Stimulated activated CD8-positive, alpha-beta memory T cell treated with anti-CD3 and anti-CD28 coated beads, Interleukin-4, amount 100 ng/mL, for 1 hour (primary cell): ENCODE data around the gene RASSF9.

Experiments used
- DNase-seq, 2 donors: peaks; one replicate each; pipeline ENCODE4 v3.0.0-alpha.2; 2020; ENCODE audit warnings: low read depth in 2 of 2, low spot score in 1 of 2

RASSF9 gene

GRCh38 chr12:85836197-85837090 lies at the start of gene RASSF9:
Gene RASSF9, minus strand, starts transcription at chr12:85836409. Its CDS starts 208 bp downstream, at chr12:85836201.
- no peak for DNase-seq

GRCh38 chr12:85883763-85884162 lies 47.6 kb upstream of the RASSF9 start:
- DNase-seq, result no peak

- DNase-seq, result no peak
These were observed 41.2 kb upstream of the RASSF9 start for GRCh38 chr12:85877459-85877858.

- no peak for DNase-seq
These were observed 37.8 kb upstream of the RASSF9 start, which contains the start of gene NTS for GRCh38 chr12:85874031-85874461. Gene NTS, plus strand, starts transcription at chr12:85874295. Its CDS starts 109 bp downstream, at chr12:85874404.

DNA sequence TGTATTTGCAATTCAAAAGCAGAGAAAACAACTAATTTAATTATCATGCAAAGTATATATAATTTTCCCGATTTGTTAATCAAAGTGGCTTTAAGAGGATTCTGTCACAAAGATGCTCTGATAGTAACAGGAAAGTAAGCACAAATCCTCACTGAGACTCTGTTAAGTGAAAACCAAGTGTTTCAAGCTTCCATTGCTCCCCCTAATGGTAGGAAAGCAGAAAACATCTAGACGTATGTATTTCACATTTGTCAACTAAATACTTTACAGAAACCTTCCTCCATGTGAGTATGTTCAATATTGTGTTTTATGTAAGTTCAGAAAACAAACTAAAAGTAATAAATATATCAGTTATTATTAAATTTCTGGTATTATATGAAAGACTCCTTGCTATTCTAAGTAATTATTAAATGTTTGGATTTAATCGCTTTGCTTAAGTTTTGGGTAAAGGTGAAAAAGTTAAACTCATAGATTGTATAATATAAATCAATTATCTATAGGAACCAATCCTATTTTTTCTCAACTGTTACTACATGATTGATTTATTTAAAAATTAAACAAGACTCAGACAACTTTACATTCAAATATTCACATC lies 36.4 kb upstream of the RASSF9 start:
- no peak for DNase-seq

GRCh38 chr12:85866986-85867776 lies 31.0 kb upstream of the RASSF9 start:
- no peak for DNase-seq

- no peak for DNase-seq
These were observed 29.7 kb upstream of the RASSF9 start for GRCh38 chr12:85865890-85866289.

- no peak for DNase-seq
These were observed 20.8 kb upstream of the RASSF9 start for GRCh38 chr12:85856966-85857365.

DNA sequence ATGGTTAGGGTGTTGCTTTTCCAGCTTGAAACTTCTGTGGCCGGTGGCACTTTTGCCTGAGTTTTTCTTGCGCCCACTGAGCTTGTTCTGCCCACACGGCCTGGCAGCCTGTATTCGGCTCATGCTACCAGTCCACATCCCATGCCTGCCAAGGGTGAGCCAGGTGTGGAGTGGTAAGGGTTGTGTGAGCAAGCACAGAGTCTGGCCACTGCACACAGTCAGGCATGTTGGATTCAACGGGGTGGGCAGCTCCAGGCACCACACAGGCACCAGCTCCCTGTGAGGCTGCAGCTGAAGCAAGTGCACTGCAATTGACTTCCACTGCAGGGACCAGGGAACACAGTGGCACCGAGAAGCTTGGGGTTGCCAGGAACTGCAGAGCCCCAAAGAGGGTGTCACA lies 19.1 kb upstream of the RASSF9 start:
- no peak for DNase-seq

DNA sequence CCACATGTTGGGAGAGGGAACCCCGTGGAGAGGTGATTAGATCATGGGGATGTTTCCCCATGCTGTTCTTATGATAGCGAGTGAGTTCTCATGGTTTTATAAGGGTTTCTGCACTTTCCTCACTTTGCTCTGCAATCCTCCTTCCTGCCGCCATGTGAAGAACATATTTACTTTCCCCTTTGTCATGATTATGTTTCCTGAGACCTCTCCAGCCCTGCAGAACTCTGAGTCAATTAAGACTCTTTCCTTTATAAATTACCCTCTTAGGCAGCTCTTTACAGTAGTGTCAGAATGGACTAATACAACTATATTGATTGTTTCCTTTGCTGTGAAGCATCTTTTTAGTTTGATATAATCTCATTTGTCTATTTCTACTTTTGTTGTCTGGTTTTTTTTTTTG lies 13.1 kb upstream of the RASSF9 start:
- DNase-seq, result no peak

DNA sequence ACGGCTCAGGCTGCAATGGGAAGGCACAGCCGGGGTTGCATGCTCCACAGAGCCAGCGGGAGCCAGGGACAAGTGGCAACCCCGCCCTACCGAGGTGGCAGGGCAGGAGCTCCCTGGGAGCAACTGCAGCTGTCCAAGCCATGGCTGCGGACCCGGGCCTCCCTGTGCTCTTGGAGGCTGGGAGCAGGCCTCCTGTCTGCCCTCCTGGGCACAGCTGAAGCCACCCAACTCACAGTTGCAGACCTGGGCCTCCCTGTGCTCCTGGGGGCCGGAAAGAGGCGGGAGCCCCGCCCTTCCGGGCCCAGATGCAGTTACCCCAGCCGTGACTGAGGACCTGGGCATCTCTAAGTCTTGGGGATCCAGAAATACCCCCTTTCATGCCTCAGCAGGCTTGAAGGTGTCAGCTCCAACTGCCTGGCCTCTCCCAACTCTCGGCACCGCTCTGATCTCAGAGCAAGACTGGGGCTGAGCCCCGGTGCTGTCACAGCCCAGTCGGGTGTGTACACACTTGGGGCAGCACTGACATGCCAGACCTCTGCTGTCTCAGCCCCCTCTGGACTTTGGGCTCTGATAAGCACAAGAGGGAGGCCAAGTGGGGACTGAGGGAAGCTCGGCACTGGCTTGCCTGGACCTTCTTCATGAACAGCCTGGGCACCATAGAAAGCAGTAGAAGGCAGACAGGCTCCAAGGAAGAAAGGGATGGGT lies 7.5 kb upstream of the RASSF9 start:
- DNase-seq, result no peak

- no peak for DNase-seq
These were observed 598 bp downstream of the RASSF9 start for GRCh38 chr12:85835426-85836196.

DNA sequence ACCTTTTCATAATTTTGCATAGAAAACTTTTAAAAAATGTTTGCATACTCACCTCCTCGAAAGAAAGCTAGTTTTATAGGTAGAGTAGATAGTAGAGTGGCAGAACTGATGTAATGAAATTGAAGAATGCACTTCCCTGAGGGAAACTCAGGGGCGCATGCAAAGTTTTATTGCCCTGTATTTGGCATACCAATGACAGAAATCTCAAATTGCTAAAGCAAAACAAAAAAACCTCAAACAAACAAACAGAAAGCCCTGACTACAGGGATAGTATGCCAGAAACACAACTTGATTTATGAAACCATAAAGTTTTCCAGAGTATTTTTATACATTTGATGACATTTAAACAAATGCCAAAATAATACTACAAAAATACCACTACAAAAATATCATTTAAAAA lies 1.8 kb downstream of the RASSF9 start:
- DNase-seq, result no peak

- no peak for DNase-seq
These were observed 2.6 kb downstream of the RASSF9 start for GRCh38 chr12:85833579-85833978.

DNA sequence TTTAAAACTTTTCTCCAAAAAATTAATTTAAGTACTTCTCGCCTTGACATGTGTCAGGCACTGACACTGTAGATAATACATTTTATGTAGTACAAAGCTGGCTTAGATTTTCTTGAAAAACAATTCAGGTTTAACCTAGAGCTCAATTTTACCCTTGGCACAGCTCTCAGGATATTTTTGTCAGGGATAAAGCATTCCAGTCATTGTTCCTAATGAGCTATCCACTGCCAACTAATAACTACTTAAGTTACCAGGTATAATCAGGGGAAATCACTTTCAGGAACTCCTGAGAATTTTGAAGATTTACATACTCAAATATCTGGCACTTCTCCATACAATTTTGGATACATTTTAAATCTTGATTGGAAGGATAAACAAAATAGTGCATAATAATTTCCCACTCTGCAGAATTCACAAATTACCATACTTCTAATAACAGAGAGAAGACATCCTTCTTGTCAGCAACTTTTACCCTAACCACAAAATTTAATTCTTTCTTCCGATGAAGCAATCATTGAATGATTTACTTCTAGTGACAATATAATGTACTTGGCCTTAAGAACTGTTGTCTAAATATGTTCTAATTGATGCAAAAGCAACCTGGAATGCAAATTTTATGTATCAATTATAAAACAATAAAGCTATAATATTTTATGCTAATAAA lies 4.8 kb downstream of the RASSF9 start:
- DNase-seq, result no peak

DNA sequence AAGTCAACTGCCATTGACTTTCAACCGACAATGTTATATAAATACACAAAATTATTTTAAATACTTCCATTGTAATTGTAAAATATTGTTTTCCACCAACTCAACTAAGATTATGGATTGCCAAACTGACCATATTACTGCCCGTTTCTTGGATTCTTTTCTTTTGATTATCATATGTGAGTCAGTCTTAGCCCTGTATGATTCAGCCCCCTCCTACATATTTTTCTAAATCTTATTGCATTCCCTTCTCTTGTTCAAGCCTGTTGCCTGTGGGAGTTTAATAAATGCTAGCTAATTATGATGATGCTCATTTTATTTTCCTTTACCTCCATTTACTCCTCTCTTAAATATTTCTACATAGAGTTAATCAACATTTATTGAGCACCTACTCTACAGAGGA lies 6.8 kb downstream of the RASSF9 start:
- no peak for DNase-seq

DNA sequence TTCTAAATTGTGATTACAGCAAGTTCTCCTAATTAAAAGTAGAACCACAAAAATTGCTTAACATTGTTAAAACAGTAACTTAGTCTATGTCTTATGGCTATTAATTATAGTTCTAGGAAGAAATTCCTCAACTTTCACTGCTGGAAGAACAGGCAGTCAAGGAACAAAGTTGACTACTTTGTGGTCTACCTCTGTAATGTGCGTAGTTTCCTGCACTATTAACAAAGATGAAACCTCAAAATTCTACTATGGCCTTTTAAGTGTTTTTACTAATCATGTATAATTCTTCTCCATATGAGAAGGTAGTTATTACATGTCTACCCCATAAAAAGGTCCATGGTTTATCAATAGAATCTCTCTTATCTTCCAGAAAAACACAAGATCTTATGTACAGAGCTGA lies 7.6 kb downstream of the RASSF9 start:
- DNase-seq, result no peak

GRCh38 chr12:85825746-85826145 lies 10.5 kb downstream of the RASSF9 start:
- DNase-seq, result no peak

DNA sequence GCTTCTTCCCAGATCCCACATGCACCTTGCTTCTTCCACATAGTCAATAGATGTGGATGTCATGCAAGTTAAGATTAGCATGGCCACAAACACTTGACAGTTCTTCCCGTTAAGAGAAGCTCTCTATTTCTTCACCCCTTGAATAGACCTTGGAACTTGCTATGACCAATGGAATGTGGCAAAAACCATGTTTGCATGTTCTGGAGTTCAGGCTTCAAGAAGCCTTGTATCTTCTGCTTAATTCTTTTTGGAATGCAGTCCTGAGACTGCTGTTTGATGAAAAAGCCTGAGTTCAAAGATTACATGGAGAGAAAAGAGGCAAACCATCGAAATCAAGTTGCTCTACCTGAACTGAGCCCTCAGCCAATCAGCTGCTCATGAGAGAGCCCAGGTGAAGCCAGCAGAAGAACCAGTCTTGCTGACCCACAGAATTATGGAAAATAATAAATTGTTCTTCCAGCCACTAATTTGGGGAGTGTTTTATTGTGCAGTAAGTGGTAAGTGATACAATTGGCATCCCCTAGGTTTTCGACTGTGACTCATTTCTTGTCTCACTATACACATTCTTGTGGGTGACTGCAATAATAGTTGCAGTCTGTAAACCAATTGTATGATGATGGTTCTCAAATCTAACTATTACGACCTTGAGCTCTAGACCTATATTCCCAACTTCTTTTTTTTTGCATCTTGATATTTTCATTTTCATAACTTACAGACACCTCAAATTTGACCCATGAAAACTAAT lies 12.6 kb downstream of the RASSF9 start:
- no peak for DNase-seq
